ENCODE measurements around the gene DHX30.

DHX30 gene

DNA sequence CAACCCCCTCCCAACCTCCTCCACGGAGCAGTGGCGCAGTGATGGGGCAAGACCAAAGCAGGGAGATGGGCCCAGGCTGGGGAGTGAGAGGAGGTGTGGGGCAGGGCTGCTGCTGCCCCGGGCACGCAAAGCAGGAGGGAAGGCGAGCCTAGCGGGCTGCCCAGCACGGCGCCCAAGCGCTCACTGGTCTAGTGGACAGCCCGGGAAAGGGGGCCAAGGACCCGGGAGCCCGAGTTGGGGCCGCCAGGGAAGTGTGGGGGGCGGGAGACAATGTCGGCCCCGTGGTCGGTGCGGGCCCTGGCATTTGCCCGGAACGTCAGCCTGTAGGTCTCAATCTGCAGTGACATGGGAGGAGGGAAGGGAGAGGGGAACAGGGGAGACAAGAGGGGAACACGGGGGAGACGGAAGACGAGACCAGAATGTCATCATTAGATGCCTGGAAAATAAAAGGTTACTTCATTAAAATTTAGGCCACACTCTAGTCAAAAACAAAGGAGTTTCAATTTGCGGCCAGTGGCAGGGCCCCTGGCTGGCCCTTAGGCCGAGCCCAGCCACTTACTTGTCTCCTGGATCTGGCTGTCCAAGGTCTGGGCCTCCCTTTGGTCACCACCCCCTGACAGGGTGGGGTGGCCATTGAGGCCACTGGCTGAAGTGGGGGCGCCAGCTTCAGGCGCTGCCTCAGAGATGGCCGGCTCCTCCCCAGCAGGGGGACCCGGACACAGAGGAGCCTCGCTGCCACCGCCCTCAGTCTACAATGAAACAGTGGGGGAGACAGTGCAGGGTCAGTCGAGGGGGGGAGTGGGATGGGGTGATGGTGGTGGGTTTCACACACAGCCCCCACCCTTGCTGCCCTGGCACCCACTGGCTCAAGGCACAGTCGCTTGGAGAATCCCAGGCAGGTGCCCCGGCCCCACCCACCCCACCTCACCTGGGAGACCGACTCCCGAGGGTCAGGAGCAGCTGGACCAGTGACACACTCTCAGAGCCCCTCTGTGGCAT is 50.0 kb downstream of the DHX30 start:
- DNase-seq, result no peak

DNA sequence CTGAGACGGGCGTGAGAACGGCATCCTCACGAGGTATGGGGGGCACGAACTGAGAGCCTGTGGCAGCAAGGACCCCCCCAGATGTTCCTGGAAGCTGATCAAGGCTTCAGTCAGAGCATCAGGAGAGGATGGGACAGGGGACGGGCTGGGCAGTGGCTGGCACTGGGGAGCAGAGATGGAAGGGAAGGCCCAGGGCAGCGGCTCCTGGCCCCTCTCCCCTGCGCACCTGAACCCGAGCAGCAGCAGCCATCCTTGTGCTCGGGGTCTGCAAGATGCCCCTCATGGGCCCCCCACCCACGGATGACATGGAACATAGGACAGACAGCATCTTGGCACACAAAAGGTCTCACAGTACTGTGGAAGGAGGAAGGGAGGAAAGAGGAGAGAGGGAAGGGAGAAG is 51.3 kb downstream of the DHX30 start:
- no peak for DNase-seq

- no peak for DNase-seq
Observed at GRCh38 chr3:47854720-47855455, 52.0 kb downstream of the DHX30 start.

DNA sequence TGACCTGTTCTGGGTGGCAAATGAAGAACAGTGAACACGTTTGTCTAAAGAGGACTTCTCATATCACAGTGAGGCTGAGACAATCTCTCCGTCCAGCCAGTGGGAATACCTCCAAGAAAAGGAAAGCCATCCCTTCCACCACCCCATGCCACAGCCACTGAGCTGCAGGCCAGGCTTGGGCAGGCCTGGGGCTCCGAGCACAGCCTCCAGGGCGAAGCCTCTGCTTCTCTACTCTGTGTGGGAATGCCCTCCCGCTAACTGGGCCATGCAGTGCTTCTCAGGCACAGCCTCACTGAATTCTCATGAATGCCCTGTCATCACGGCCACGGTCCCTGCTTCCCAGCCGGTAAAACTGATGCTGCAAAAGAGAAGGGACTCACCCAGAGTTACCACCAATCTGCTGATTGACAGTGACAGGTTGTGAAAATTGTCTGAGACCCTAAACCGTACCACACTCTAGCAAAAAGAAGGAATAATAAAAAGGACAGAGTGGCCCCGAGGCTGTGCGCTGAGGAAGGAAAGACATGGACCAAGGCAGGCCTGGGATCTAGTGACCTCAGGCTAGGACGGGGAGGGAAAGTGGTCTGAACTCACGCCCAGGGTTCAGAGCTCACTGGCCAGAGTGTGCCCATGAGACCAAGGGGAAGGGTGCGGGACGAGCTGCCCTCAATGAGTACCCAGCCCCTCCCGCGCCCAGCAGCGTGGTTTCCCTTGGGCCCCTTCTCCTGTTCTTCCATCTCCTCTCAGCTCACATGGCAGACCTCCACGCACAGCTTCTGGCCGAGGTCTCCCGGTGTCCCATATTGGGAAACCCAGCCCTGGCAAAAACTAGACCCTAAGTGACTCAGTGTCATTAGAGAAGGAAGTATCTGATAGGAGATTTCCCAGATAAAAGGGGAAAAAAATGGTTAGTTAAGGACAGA is 52.8 kb downstream of the DHX30 start:
- no peak for DNase-seq

DNA sequence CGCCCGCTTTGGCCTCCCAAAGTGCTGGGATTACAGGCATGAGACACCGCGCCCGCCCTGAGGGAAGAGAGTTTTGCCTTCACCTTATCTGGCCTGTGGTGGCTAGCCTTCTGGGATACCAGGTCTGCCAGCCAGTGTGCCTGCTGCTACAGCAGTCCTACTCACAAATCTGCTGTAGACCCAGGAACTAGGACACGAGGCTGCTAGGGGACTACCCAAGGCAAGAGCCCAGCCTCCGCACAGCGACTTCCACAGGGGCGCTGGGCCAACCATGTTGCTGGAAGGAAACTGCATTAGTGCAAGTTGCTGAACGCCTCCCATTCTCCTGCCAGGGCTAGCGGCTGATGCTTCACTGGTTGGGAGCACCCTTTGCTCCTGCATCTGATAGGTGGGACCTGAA is 53.7 kb downstream of the DHX30 start:
- DNase-seq, result no peak

- DNase-seq, result no peak
Observed at GRCh38 chr3:47857151-47857550, 54.2 kb downstream of the DHX30 start.

DNA sequence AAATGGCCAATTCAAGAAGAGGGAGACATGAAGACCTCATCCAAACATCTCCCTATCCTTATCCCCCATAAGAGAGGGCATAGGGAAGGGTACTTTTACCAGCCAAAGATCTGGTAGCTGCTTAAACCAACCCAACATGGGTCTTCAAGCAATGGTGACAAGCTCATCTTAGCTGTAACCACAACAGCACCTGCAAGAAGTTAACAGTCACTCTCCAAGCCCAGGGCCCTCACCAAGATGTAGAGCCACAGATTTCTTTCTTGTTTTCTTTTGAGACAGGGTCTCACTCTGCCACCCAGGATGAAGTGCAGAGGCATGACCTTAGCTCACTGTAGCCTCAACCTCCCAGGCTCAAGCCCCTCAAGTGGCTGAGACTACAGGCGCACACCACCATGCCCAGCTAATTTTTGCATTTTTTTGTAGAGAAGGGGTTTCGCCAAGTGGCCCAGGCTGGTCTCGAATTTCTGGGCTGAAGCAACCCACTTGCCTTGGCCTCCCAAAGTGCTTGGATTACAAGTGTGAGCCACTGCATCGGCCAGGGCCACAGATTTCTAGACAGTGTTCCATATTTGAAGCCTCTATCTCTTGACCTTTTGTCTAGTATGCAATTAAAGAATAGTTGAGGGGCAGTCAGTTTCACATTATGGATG is 57.1 kb downstream of the DHX30 start:
- no peak for DNase-seq

DNA sequence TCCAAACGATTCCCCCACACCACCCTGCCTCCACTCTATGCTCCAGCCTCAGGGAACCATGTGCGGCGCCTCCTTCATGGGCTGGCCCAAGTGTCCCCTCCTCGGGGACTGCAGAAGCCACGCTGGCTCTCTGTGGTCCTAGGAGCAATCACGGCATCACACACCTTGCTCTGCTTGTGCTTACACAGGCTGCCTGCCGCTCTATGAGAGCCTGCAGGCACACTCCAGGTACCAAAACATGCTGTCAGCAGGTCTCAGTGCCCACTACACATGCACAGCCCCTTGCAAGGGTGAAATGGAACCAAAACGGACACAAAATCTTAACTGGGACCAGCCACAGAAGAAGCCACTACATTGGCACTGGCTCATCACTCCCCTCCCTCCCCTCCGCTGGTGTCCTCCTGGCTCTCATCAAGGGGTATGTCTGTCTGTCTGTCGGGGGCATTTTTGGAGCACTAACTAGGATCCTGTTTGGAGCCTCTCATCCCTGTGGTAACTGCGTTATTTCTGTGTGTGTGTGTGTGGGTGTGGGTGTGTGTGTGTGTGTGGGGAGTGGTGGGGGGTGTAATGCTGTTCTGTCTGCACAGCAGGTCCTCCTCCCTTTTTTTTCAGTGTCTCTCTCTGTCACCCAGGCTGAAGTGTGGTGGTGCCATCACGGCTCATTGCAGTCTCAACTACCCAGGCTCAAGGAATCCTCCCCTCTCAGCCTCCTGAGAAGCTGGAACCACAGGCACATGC is 60.6 kb downstream of the DHX30 start:
- no peak for DNase-seq

GRCh38 chr3:47865192-47865591 is 62.3 kb downstream of the DHX30 start:
- DNase-seq, result no peak

DNA sequence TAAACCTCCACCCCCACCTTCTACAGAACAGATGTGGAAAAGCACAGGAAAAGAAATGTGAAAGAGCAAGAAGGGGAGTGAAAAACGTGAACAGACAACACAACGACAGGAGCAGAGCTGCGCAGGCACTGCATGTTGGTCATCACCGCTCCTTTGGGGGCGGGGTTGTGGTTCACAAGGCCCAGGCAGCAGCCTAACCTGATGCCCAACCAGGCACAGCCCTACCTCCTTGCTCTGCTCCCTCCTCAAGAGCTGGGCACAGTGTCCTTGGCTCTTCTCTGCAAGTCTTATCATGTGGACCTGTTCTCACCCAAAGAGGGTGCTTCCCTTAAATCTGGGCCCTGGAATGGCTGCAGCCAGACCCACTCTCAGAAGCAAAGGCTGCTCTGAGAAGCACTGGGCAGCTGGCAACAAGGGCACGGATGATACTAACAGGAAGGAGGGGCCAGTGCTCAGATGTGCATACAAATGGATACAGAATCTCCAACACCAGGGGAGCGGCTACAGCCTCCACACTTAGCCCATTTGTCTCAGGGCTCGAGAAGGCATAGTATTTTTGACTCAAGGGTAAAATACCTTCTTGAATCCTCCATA is 64.6 kb downstream of the DHX30 start:
- DNase-seq, result no peak

DNA sequence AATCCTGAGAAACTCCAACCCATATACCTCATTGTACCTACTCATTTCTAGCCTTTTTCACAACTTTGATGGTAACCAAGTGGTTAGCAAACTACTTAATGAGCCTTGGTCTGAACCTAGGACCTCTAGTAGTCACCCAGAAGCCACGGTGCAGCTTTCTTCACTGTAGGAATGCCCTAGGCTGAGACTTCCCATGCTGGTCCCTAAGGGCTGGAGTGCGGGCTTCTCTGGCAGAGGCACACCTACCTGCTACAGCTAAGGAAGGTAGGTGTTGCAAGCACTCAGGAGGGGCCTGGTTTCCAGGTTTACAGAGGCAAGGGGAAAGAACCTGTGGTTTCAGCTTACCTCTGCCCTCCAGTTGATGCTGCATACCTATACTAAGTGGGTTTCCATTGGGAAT is 65.4 kb downstream of the DHX30 start:
- DNase-seq, result no peak

- DNase-seq, result no peak
Observed at GRCh38 chr3:47870156-47870555, 67.2 kb downstream of the DHX30 start.

GRCh38 chr3:47870702-47871260 is 67.8 kb downstream of the DHX30 start:
- no peak for DNase-seq

DNA sequence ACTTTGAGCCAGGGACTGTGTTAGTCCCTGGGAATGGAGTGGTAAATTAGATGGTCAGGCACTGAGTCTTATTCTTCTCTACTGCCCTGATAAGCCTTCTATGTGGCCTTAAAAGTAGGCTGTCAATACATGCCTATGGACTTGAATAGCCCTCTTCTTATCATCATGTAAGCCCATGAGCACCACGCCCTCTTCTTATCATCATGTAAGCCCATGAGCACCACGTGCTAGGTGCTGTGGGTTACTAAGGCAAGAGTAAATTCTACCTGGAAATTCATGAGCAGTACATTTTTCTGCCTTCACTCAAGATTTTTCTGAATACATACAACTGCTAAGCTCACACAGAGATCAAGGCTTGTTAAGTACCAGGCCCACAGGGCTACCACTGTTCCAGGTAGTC is 68.5 kb downstream of the DHX30 start:
- no peak for DNase-seq

DNA sequence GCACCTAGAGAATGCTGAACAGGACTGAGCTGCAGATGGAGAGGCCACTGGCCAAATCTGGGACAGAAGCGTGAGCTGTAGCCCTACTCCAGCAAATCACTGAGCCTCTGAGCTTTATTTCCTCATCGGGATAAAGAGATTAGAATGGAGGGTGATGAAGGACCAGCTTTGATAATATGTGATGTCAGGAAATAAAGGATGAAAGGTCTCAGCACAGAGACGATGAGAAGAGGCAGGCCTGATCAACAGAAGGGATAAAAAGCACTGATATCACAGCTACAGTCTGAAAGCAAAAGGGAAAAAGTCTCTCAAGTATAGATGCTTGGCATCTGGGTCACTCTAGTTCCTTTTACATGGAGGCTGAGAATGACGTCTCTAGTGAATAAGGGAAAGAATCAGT is 70.0 kb downstream of the DHX30 start:
- DNase-seq, result no peak

DNA sequence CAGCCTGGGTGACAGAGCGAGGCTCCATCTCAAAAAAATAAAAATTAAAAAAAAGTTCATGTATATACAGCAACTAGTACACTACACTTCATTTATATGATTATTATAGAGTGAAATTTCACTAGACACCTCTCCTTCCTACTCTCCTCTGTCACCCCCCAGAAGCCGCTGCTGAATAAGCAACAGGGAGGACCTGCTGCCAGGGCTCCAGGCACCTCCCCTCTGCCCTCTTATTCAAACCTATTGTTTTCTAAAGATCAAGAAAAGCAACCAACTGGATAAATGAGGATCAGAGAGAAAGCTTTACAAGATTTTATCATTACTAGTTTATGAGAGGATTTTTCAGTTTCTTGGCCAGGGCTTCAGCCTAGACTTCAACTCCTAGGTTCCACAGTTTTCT is 71.5 kb downstream of the DHX30 start:
- no peak for DNase-seq

GRCh38 chr3:47874913-47875312 is 72.0 kb downstream of the DHX30 start:
- no peak for DNase-seq

DNA sequence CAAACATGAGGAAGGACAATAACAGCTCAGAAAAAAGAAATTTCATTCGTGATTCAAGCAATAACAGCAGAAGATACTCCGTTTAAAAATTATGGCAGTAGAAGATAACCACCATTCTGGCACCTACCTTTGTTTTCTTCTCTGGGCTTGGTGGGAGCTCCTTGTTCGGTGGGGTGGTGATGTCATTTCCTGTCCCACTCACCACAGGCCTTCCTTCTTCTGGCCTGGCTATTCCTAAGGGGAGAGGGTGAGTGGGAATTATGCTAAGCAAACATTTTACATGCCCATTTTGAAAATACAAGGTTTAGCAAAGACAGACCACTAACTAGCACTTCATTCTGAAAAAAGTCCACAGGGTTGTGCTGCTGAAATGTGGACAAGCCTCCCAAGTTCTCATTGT is 74.4 kb downstream of the DHX30 start:
- no peak for DNase-seq

- DNase-seq, result no peak
Observed at GRCh38 chr3:47877719-47878118, 74.8 kb downstream of the DHX30 start.

GRCh38 chr3:47882338-47882737 is 79.4 kb downstream of the DHX30 start:
- no peak for DNase-seq

DNA sequence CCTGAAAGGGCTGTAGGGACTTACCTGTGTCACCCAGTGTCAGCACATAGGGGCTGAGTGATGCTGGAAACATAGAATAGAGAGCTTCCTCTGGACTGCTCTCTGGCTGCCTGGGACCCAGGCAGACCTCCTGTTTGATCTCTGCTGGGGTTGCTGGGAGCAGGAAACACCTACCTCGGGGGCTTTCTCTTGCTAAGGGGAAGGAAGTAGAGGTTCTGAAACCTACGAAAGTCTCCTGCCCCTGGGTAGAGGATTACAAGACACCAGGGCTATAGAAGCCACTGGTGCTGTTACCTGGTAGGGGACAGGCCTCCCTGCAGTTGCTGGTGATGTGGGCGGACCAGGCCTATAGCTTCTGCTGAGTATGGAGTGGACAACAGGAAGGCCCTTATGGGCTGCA is 81.7 kb downstream of the DHX30 start:
- no peak for DNase-seq
